Endothelial cell of umbilical vein (primary cell): Measurements from ENCODE around the gene ARHGAP45. TPM values are rescaled to one million over a fixed set of nuclear protein-coding genes. Genes with fewer than 3 reads are reported as not detected.

Source experiments
- BruUV-seq: library from RNA; stranded (reverse); fragments of 400-500 nt; replicated peaks from 2 replicates; lab custom pipeline; 2021; lab: Mats Ljungman, UMichigan
- CTCF ChIA-PET: fragments of 300-600, 350-600 bp; sonication (Branson Sonifier 250); formaldehyde crosslinking; loops from one replicate; lab custom pipeline; 2021; ENCODE audit warnings: antibody characterized with exemption, inconsistent platforms; lab: Charles Lee
- POLR2A ChIA-PET: fragments of 300-600, 350-600 bp; sonication (Branson Sonifier 250); formaldehyde crosslinking; loops from one replicate; lab custom pipeline; 2021; ENCODE audit warnings: antibody characterized with exemption, inconsistent platforms; lab: Charles Lee
- DNase-seq: peaks from one replicate; pipeline ENCODE4 v3.0.0-alpha.2; 2011; ENCODE audit warnings: low read depth, low spot score
- FAIRE-seq: peaks from 2 replicates; lab custom pipeline; 2011; peaks lifted over from hg19 to GRCh38; lab: Jason Lieb, UNC
- H2AFZ ChIP-seq: 2 replicates; pipeline ENCODE4 v1.6.0; 2012; ENCODE audit warnings: low read depth, low read length, control low read depth, inconsistent platforms
- H3K27ac ChIP-seq: 2 replicates; pipeline ENCODE4 v1.5.1; 2011; ENCODE audit warnings: low read depth, mild to moderate bottlenecking, control low read depth, low read length, moderate library complexity; ENCODE audit not compliant: insufficient read depth
- H3K27me3 ChIP-seq, 2 experiments: 2 replicates each; pipeline versions ENCODE4 v1.6.0 to v1.6.1; 2011; ENCODE audit warnings: low read length in 2 of 2, mixed read lengths in 1 of 2; ENCODE audit not compliant: control insufficient read depth in 2 of 2, insufficient read depth in 2 of 2
- H3K36me3 ChIP-seq, 2 experiments: 2 replicates in 1 of 2; 3 replicates in 1 of 2; pipeline ENCODE4 v1.5.1; 2011; ENCODE audit warnings: low read length in 2 of 2, mild to moderate bottlenecking in 1 of 2, moderate library complexity in 1 of 2; ENCODE audit not compliant: control insufficient read depth in 2 of 2, insufficient read depth in 2 of 2; ENCODE audit errors: extremely low read depth in 1 of 2
- H3K4me1 ChIP-seq: 3 replicates; pipeline ENCODE4 v1.5.1; 2011; ENCODE audit warnings: mild to moderate bottlenecking, low read length; ENCODE audit not compliant: control insufficient read depth, insufficient read depth; ENCODE audit errors: extremely low read depth
- H3K4me2 ChIP-seq: 2 replicates; pipeline ENCODE4 v1.6.1; 2011; ENCODE audit warnings: low read length, control low read depth, mixed read lengths; ENCODE audit not compliant: insufficient read depth
- H3K4me3 ChIP-seq, 3 experiments: fragments of 200-600 bp in 1 of 3; sonication (generic), shearing (Covaris generic) in 1 of 3; replicated peaks in 1 of 3; 2 replicates each; pipeline ENCODE4 v1.5.1; 2011 to 2016; ENCODE audit warnings: control low read depth in 3 of 3, low read length in 3 of 3, mild to moderate bottlenecking in 2 of 3, inconsistent platforms in 1 of 3, low read depth in 1 of 3, moderate library complexity in 1 of 3; ENCODE audit not compliant: insufficient read depth in 1 of 3
- H3K79me2 ChIP-seq: 2 replicates; pipeline ENCODE4 v1.6.0; 2012; ENCODE audit warnings: low read length, inconsistent platforms; ENCODE audit not compliant: control insufficient read depth, insufficient read depth
- H3K9ac ChIP-seq: replicated peaks from 2 replicates; pipeline ENCODE3; 2011; ENCODE audit warnings: low read length, control low read depth; ENCODE audit not compliant: insufficient read depth; ENCODE audit errors: extremely low read depth
- H3K9me1 ChIP-seq: replicated peaks from 3 replicates; pipeline ENCODE4 v1.6.0; 2011; ENCODE audit warnings: mild to moderate bottlenecking, low read length; ENCODE audit not compliant: control insufficient read depth, insufficient read depth; ENCODE audit errors: extremely low read depth
- H3K9me3 ChIP-seq: replicated peaks from 2 replicates; pipeline ENCODE4 v1.5.1; 2012; ENCODE audit warnings: low read length, inconsistent platforms; ENCODE audit not compliant: control insufficient read depth, insufficient read depth
- H4K20me1 ChIP-seq: replicated peaks from 2 replicates; pipeline ENCODE3; 2011; ENCODE audit warnings: mild to moderate bottlenecking, low read length; ENCODE audit not compliant: control insufficient read depth, insufficient read depth; ENCODE audit errors: extremely low read depth
- CTCF ChIP-seq, 2 donors: IDR thresholded peaks; 1 replicate in 1 of 2; 2 replicates in 1 of 2; pipeline ENCODE4 v1.5.1; 2011; ENCODE audit warnings: low read length in 2 of 2, mild to moderate bottlenecking in 2 of 2, moderate library complexity in 2 of 2, control low read depth in 1 of 2, inconsistent platforms in 1 of 2, low read depth in 1 of 2; ENCODE audit not compliant: insufficient read depth in 1 of 2; ENCODE audit errors: extremely low read depth in 1 of 2
- EZH2 ChIP-seq: IDR thresholded peaks from 2 replicates; pipeline ENCODE4 v1.6.1; 2012; ENCODE audit warnings: borderline replicate concordance, low read depth, mild to moderate bottlenecking, moderate library complexity, low read length, inconsistent platforms; ENCODE audit not compliant: severe bottlenecking
- FOS ChIP-seq: IDR thresholded peaks from 2 replicates; pipeline ENCODE4 v1.6.1; 2011; ENCODE audit warnings: mild to moderate bottlenecking, low read length, moderate library complexity, borderline replicate concordance; ENCODE audit not compliant: insufficient read depth
- GATA2 ChIP-seq: IDR thresholded peaks from 2 replicates; pipeline ENCODE4 v1.7.0; 2011; ENCODE audit warnings: low read depth, mild to moderate bottlenecking, moderate library complexity, mixed read lengths, low read length; ENCODE audit not compliant: insufficient read length, insufficient read depth
- JUN ChIP-seq: IDR thresholded peaks from 2 replicates; pipeline ENCODE4 v1.6.1; 2011; ENCODE audit warnings: borderline replicate concordance, low read depth; ENCODE audit not compliant: insufficient read length, insufficient read depth
- MAX ChIP-seq: IDR thresholded peaks from 2 replicates; pipeline ENCODE4 v1.6.1; 2011; ENCODE audit not compliant: insufficient read depth, insufficient read length
- MYC ChIP-seq: IDR thresholded peaks from one replicate; pipeline ENCODE4 v1.6.1; 2011; ENCODE audit warnings: mild to moderate bottlenecking, low read depth, low read length
- POLR2A ChIP-seq: IDR thresholded peaks from 2 replicates; pipeline ENCODE4 v1.6.1; 2012; ENCODE audit warnings: low read depth, mild to moderate bottlenecking, control low read depth, low read length
- POLR2AphosphoS5 ChIP-seq: IDR thresholded peaks from 2 replicates; pipeline ENCODE4 v1.6.1; 2012; ENCODE audit warnings: low read depth, mild to moderate bottlenecking, control low read depth, low read length, moderate library complexity; ENCODE audit not compliant: insufficient read depth
- dilution Hi-C: fragments of 300-500 bp; cut with MboI; formaldehyde crosslinking; loops from one replicate; pipeline ENCODE4 v1.15.0; 2019; ENCODE audit warnings: low sequenced_read_pairs; ENCODE audit not compliant: extremely low pct_ligation_motif_present
- intact Hi-C: fragments of 100-400 bp; cut with micrococcal nuclease; formaldehyde crosslinking; loops from one replicate; pipeline ENCODE4 v1.10.0; 2022
- polyA plus RNA-seq, 4 experiments: library from polyadenylated mRNA; depleted of rRNA in 3 of 4; stranded (reverse) in 3 of 4; unstranded in 1 of 4; fragments of >200 nt; gene quantifications; 2 replicates each; pipeline versions ENCODE4 v1.2.1 to v1.2.3, GENCODE V29; 2011 to 2012; ENCODE audit warnings: missing spikeins in 1 of 4
- total RNA-seq: library from RNA; stranded (reverse); gene quantifications from 2 replicates; pipeline ENCODE4 v1.2.3, GENCODE V29; 2021

ARHGAP45 gene
- total and polyA plus RNA-seq, 2 donors (not counting 3 experiments of a cell fraction or from before 2014, with no cell fraction given) = 7.5 to 10.4 TPM

- peaks cover 22% of the 10 kb centered on the region for H3K79me2 ChIP-seq
- BruUV-seq = no TSS peak
- FAIRE-seq (no peak), DNase-seq (no peak)
- H3K9ac ChIP-seq = no peak overlapping the region
- H3K4me3 ChIP-seq = no peak overlapping the region
- H3K4me2 ChIP-seq = no peak overlapping the region
- H3K9me1 ChIP-seq = no peaks in the 10 kb centered on the region
- H3K9me3 ChIP-seq = no peaks in the 10 kb centered on the region
- H4K20me1 ChIP-seq = no peaks in the 10 kb centered on the region
- intact Hi-C loops (no loop called here), dilution Hi-C loops (no loop called here)
- H3K4me1 ChIP-seq = peaks cover 10% of the 10 kb centered on the region
- POLR2A ChIA-PET = no interaction called here
- H3K36me3 ChIP-seq = peaks cover 9 to 26% of the 10 kb centered on the region in 2 experiments
- TF ChIP-seq CTCF (IDR thresholded peaks at IDR 0.05; ENCODE audit: extremely low read depth in 1 of 2, insufficient read depth in 1 of 2, low read depth in 1 of 2, low read length in 2 of 2) (no peak), MYC (no peak), POLR2AphosphoS5 (no peak), GATA2 (no peak), JUN (no peak), FOS (no peak), POLR2A (no peak), MAX (no peak), EZH2 (no peak)
- no peaks in the 10 kb centered on the region for H3K27me3 ChIP-seq
- no peak overlapping the region for H2AFZ ChIP-seq
- CTCF ChIA-PET = interaction anchor here (1.2 kb wide), 1 partner anchor 11 kb away, joined by 3 read pairs; no protein-coding TSS in a partner anchor
- H3K27ac ChIP-seq = no peak overlapping the region
Observed at GRCh38 chr19:1091544-1092175, 24.7 kb downstream of the ARHGAP45 start.
